Endothelial cell of coronary artery (primary cell): ENCODE data around the gene ERC2. TPM values are rescaled to one million over a fixed set of nuclear protein-coding genes. Genes with fewer than 3 reads are reported as not detected.

Source experiments
- total RNA-seq: library from RNA; depleted of rRNA; stranded (reverse); fragments of >200 nt; gene quantifications from 2 replicates; pipeline ENCODE4 v1.2.3, GENCODE V29; 2014

The ERC2 gene
- 0.28 and 1.1 TPM in 2 replicates for total RNA-seq

GRCh38 chr3:56468184-56469106, at the start of gene ERC2:
Gene ERC2 (minus strand): TSS chr3:56468467.

GRCh38 chr3:55486857-55487380, 981.3 kb downstream of the ERC2 start, which contains the start of gene WNT5A:
Gene WNT5A (minus strand): TSS chr3:55487306. CDS start chr3:55486985, 321 bp downstream.

Other genes starting within 250 kb of the ERC2 start
- 15.8 and 20.1 TPM in 2 replicates for gene CCDC66, start 88.7 kb upstream of the ERC2 start, total RNA-seq
- gene TASOR, start 214.8 kb upstream of the ERC2 start, total RNA-seq = 59.0 and 74.9 TPM in 2 replicates